ENCODE measurements around the gene CNTNAP3B. TPM values are rescaled to one million over a fixed set of nuclear protein-coding genes. Genes with fewer than 3 reads are reported as not detected.
"Not testable (repeated sequence)": the region's sequence is repeated elsewhere in the genome, so short reads cannot be mapped to it uniquely, and the experiment has no call there.

Gene CNTNAP3B
- not detected for polyA plus RNA-seq (ENCODE audit: low read depth in 6 of 6)

GRCh38 chr9:42129073-42129729, at the start of gene CNTNAP3B:
TSS of gene CNTNAP3B (minus strand) at chr9:42129426. CDS start at chr9:42129094, 332 bp downstream.
- not testable (repeated sequence) for H3K27ac Mint-ChIP-seq; DNase-seq; H3K9me3 Mint-ChIP-seq; H3K4me3 Mint-ChIP-seq; H3K4me1 Mint-ChIP-seq; H3K36me3 Mint-ChIP-seq; H3K27me3 Mint-ChIP-seq; ATAC-seq (ENCODE audit: low read depth in 2 of 2)

- not testable (repeated sequence) for H3K27ac Mint-ChIP-seq; H3K36me3 Mint-ChIP-seq; H3K9me3 Mint-ChIP-seq; ATAC-seq (ENCODE audit: low read depth in 2 of 2); H3K4me3 Mint-ChIP-seq; H3K4me1 Mint-ChIP-seq; DNase-seq; H3K27me3 Mint-ChIP-seq
Observed at GRCh38 chr9:42160299-42160698, 31.1 kb upstream of the CNTNAP3B start.

- not testable (repeated sequence) for H3K36me3 Mint-ChIP-seq; H3K27ac Mint-ChIP-seq; H3K4me3 Mint-ChIP-seq; H3K27me3 Mint-ChIP-seq; H3K4me1 Mint-ChIP-seq; H3K9me3 Mint-ChIP-seq; DNase-seq; ATAC-seq (ENCODE audit: low read depth in 2 of 2)
Observed at GRCh38 chr9:42127056-42127841, 2.0 kb downstream of the CNTNAP3B start.

GRCh38 chr9:42121007-42121406, 8.2 kb downstream of the CNTNAP3B start:
- H3K9me3 Mint-ChIP-seq: not testable (repeated sequence)

GRCh38 chr9:42095929-42096328, 33.3 kb downstream of the CNTNAP3B start:
- ATAC-seq (ENCODE audit: low read depth in 2 of 2): not testable (repeated sequence)

More at GRCh38 chr9:42121007-42121406, 8.2 kb downstream of the CNTNAP3B start:
- DNase-seq; H3K4me3 Mint-ChIP-seq; ATAC-seq (ENCODE audit: low read depth in 2 of 2); H3K27ac Mint-ChIP-seq; H3K4me1 Mint-ChIP-seq; H3K27me3 Mint-ChIP-seq; H3K36me3 Mint-ChIP-seq: not testable (repeated sequence)

GRCh38 chr9:42084559-42084952, 44.7 kb downstream of the CNTNAP3B start:
- H3K9me3 Mint-ChIP-seq; ATAC-seq (ENCODE audit: low read depth in 2 of 2); H3K27me3 Mint-ChIP-seq; H3K4me1 Mint-ChIP-seq; DNase-seq; H3K27ac Mint-ChIP-seq; H3K4me3 Mint-ChIP-seq; H3K36me3 Mint-ChIP-seq: not testable (repeated sequence)

More at GRCh38 chr9:42095929-42096328, 33.3 kb downstream of the CNTNAP3B start:
- not testable (repeated sequence) for H3K4me1 Mint-ChIP-seq, H3K36me3 Mint-ChIP-seq, H3K9me3 Mint-ChIP-seq, DNase-seq, H3K27ac Mint-ChIP-seq, H3K27me3 Mint-ChIP-seq, H3K4me3 Mint-ChIP-seq

GRCh38 chr9:42083877-42084558, 45.2 kb downstream of the CNTNAP3B start:
- not testable (repeated sequence) for H3K36me3 Mint-ChIP-seq; H3K4me3 Mint-ChIP-seq; DNase-seq; ATAC-seq (ENCODE audit: low read depth in 2 of 2); H3K27me3 Mint-ChIP-seq; H3K9me3 Mint-ChIP-seq; H3K4me1 Mint-ChIP-seq; H3K27ac Mint-ChIP-seq

GRCh38 chr9:42080376-42080775, 48.9 kb downstream of the CNTNAP3B start:
- H3K4me3 Mint-ChIP-seq; H3K9me3 Mint-ChIP-seq; H3K4me1 Mint-ChIP-seq; H3K27me3 Mint-ChIP-seq; DNase-seq; ATAC-seq (ENCODE audit: low read depth in 2 of 2); H3K27ac Mint-ChIP-seq; H3K36me3 Mint-ChIP-seq: not testable (repeated sequence)

GRCh38 chr9:42074868-42075267, 54.4 kb downstream of the CNTNAP3B start:
- not testable (repeated sequence) for ATAC-seq (ENCODE audit: low read depth in 2 of 2); H3K4me3 Mint-ChIP-seq; H3K9me3 Mint-ChIP-seq

GRCh38 chr9:42071026-42071425, 58.2 kb downstream of the CNTNAP3B start:
- not testable (repeated sequence) for H3K4me3 Mint-ChIP-seq; H3K27ac Mint-ChIP-seq; H3K27me3 Mint-ChIP-seq; ATAC-seq (ENCODE audit: low read depth in 2 of 2); H3K36me3 Mint-ChIP-seq; DNase-seq; H3K4me1 Mint-ChIP-seq; H3K9me3 Mint-ChIP-seq

More at GRCh38 chr9:42074868-42075267, 54.4 kb downstream of the CNTNAP3B start:
- H3K4me1 Mint-ChIP-seq, DNase-seq, H3K27ac Mint-ChIP-seq, H3K27me3 Mint-ChIP-seq, H3K36me3 Mint-ChIP-seq: not testable (repeated sequence)

GRCh38 chr9:42070035-42070799, 59.0 kb downstream of the CNTNAP3B start:
- DNase-seq; H3K9me3 Mint-ChIP-seq; ATAC-seq (ENCODE audit: low read depth in 2 of 2); H3K4me3 Mint-ChIP-seq; H3K36me3 Mint-ChIP-seq; H3K4me1 Mint-ChIP-seq; H3K27me3 Mint-ChIP-seq; H3K27ac Mint-ChIP-seq: not testable (repeated sequence)

- ATAC-seq (ENCODE audit: low read depth in 2 of 2); DNase-seq; H3K27ac Mint-ChIP-seq; H3K4me1 Mint-ChIP-seq; H3K27me3 Mint-ChIP-seq; H3K9me3 Mint-ChIP-seq; H3K36me3 Mint-ChIP-seq; H3K4me3 Mint-ChIP-seq: not testable (repeated sequence)
Observed at GRCh38 chr9:42053874-42054273, 75.4 kb downstream of the CNTNAP3B start.

GRCh38 chr9:42050701-42051100, 78.5 kb downstream of the CNTNAP3B start:
- DNase-seq; ATAC-seq (ENCODE audit: low read depth in 2 of 2); H3K9me3 Mint-ChIP-seq; H3K27ac Mint-ChIP-seq; H3K4me3 Mint-ChIP-seq; H3K27me3 Mint-ChIP-seq; H3K4me1 Mint-ChIP-seq; H3K36me3 Mint-ChIP-seq: not testable (repeated sequence)

Data from naive B cell (primary cell).